Lung (tissue), 12 donors: ENCODE measurements around the gene HNF1A. TPM values are rescaled to one million over a fixed set of nuclear protein-coding genes. Genes with fewer than 3 reads are reported as not detected.

Experiments used
- ATAC-seq: fragments of 200-7000 bp; cut with Tn5 transposase; one replicate; pipeline ENCODE4 v1.9.1; 2020; ENCODE audit warnings: moderate number of reproducible peaks; ENCODE audit not compliant: insufficient read depth, low FRiP score
- DNase-seq, 3 donors: peaks; one replicate each; pipeline ENCODE4 v3.0.0-alpha.2; 2013 to 2017
- H3K27ac ChIP-seq, 2 donors: one replicate each; pipeline ENCODE4 v1.5.1; 2013; ENCODE audit warnings: mild to moderate bottlenecking in 2 of 2, moderate library complexity in 2 of 2, control low read depth in 1 of 2, inconsistent platforms in 1 of 2, low read depth in 1 of 2, low read length in 1 of 2
- H3K27me3 ChIP-seq, 3 donors: one replicate each; pipeline ENCODE4 v1.5.1; 2013; ENCODE audit warnings: low read length in 2 of 3; ENCODE audit not compliant: control insufficient read depth in 3 of 3, insufficient read depth in 3 of 3
- H3K36me3 ChIP-seq, 4 donors: one replicate each; pipeline ENCODE4 v1.5.1; 2013; ENCODE audit warnings: low read length in 4 of 4, mild to moderate bottlenecking in 1 of 4, moderate library complexity in 1 of 4; ENCODE audit not compliant: control insufficient read depth in 4 of 4, insufficient read depth in 4 of 4
- H3K4me1 ChIP-seq, 5 donors: one replicate each; pipeline ENCODE4 v1.5.1; 2013; ENCODE audit warnings: low read length in 5 of 5, mild to moderate bottlenecking in 2 of 5, moderate library complexity in 1 of 5; ENCODE audit not compliant: control insufficient read depth in 5 of 5, insufficient read depth in 5 of 5
- H3K4me3 ChIP-seq: one replicate; pipeline ENCODE4 v1.5.1; 2013; ENCODE audit warnings: mild to moderate bottlenecking, control low read depth, moderate library complexity
- H3K9ac ChIP-seq, 2 donors: one replicate each; pipeline ENCODE4 v1.5.1; 2013; ENCODE audit warnings: low read length in 2 of 2, control low read depth in 1 of 2; ENCODE audit not compliant: insufficient read depth in 1 of 2
- H3K9me3 ChIP-seq, 4 donors: one replicate each; pipeline ENCODE4 v1.5.1; 2013; ENCODE audit warnings: low read length in 3 of 4, mild to moderate bottlenecking in 1 of 4, moderate library complexity in 1 of 4; ENCODE audit not compliant: control insufficient read depth in 4 of 4, insufficient read depth in 3 of 4
- CTCF ChIP-seq: IDR thresholded peaks from 2 replicates; pipeline ENCODE4 v1.5.1; 2012; ENCODE audit warnings: mild to moderate bottlenecking; ENCODE audit errors: control extremely low read depth, extremely low read depth
- WGBS, 2 donors: extraction: QIAGEN DNeasy Blood & Tissue Kit; methylation state at CpG; one replicate each; pipeline ENCODE4 v1.1.7; 2013; 5-methylcytosine and 5-hydroxymethylcytosine counted together
- polyA plus RNA-seq, 2 donors: library from polyadenylated mRNA; stranded (reverse); fragments of 200-250 nt; gene quantifications; one replicate each; pipeline ENCODE4 v1.2.1, GENCODE V29; 2013
- total RNA-seq, 2 donors: library from RNA; depleted of rRNA in 1 of 2; stranded (reverse); fragments of >200 nt in 1 of 2; gene quantifications; one replicate each; pipeline ENCODE4 v1.2.1, GENCODE V29; 2014 to 2021
- donor health status: control.
- donor health status: control.
- donor health status: Bipolar disorder and iron deficiency.
- donor health status: healthy.
- donor health status: DM: yes; HTN: yes; CAD: no.

The HNF1A gene
- total and polyA plus RNA-seq, 4 donors, result 0.06 to 0.52 (median 0.27) TPM

GRCh38 chr12:120964298-120964697, 14.0 kb upstream of the HNF1A start:
- Histone ChIP-seq H3K4me3 (no peak overlapping the region), H3K36me3 (no peaks in the 10 kb centered on the region), H3K27ac (no peak overlapping the region), H3K9me3 (no peaks in the 10 kb centered on the region), H3K9ac (no peak overlapping the region), H3K27me3 (no peaks in the 10 kb centered on the region), H3K4me1 (no peaks in the 10 kb centered on the region)
- ATAC-seq (no peak), DNase-seq (no peak)
- WGBS, 2 donors, result 85 to 88% methylated on average over 8 of the region's 8 CpGs
- TF ChIP-seq CTCF, result no peak

- no peaks in the 10 kb centered on the region for H3K36me3 ChIP-seq
- H3K27ac ChIP-seq, result no peak overlapping the region
- H3K4me3 ChIP-seq, result no peak overlapping the region
- no peaks in the 10 kb centered on the region for H3K27me3 ChIP-seq
- no peak for TF ChIP-seq CTCF
- no peak for ATAC-seq
- no peaks in the 10 kb centered on the region for H3K9me3 ChIP-seq
- WGBS, 2 donors, result 65 to 76% methylated on average over 13 of the region's 13 CpGs
- H3K4me1 ChIP-seq, result no peaks in the 10 kb centered on the region
- no peak overlapping the region for H3K9ac ChIP-seq
- DNase-seq, result no peak
These were observed 12.7 kb upstream of the HNF1A start for GRCh38 chr12:120965534-120966091.

DNA sequence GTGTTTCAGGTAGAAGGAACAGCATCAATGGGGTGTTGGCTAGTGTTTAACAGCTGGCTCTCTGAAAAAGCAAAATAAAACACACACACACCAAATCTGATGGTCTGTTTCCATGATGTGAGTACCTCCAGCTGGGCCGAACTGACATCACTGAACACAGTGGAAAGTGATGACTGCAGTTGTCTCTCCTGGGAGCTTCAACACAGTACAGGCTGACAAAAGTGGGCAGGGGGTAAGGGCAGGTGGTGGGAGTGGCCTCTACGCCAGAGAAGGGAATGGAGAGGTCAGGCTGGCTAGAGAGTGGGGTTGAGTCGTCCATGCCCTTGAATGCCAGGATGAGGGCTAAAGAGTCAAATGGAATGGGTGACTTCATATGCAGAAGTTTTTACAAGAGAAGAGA, 8.0 kb upstream of the HNF1A start:
- Histone ChIP-seq H3K4me1 (peaks cover 0 to 3% (median 0%) of the 10 kb centered on the region in 5 donors), H3K27ac (no peak overlapping the region), H3K36me3 (no peaks in the 10 kb centered on the region), H3K27me3 (no peaks in the 10 kb centered on the region), H3K9ac (no peak overlapping the region), H3K4me3 (no peak overlapping the region), H3K9me3 (no peaks in the 10 kb centered on the region)
- WGBS, 2 donors, result 77 to 87% methylated on average over 3 of the region's 3 CpGs
- DNase-seq (no peak), ATAC-seq (no peak)
- no peak for TF ChIP-seq CTCF
